CD4-positive, alpha-beta T cell treated with Interleukin-1 beta for 1 hour (primary cell): Measurements from ENCODE around the gene PRDM9.

Experiments
- DNase-seq, 2 donors: peaks; one replicate each; pipeline ENCODE4 v3.0.0-alpha.2; 2020 to 2022

Gene PRDM9

GRCh38 chr5:23528677-23529076 lies 21.3 kb downstream of the PRDM9 start:
- no peak for DNase-seq

GRCh38 chr5:23530571-23530970 lies 23.2 kb downstream of the PRDM9 start:
- no peak for DNase-seq

DNA sequence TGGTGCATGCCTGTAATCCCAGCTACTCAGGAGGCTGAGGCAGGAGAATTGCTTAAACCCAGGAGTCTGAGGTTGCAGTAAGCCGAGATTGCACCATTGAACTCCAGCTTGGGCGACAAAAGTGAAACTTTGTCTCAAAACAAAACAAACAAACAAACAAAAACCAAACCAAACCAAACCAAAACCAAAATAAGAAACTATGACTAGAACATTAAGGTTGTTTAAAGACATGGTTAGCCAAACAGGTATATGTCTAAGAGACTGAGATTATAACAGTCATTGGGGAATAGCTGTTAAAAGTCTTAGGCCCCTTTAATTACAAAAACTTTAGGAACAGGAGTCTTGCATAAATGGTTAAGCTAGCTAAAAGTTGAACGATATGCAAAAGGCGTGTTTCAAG lies 63.6 kb downstream of the PRDM9 start:
- DNase-seq = no peak
